Measurements from ENCODE around the gene RBMS1. TPM values are rescaled to one million over a fixed set of nuclear protein-coding genes. Genes with fewer than 3 reads are reported as not detected.

RBMS1 gene
- total and polyA plus RNA-seq, 2 of the 4 experiments (the other 2 are of a cell fraction) = 43.5 to 64.9 TPM

DNA sequence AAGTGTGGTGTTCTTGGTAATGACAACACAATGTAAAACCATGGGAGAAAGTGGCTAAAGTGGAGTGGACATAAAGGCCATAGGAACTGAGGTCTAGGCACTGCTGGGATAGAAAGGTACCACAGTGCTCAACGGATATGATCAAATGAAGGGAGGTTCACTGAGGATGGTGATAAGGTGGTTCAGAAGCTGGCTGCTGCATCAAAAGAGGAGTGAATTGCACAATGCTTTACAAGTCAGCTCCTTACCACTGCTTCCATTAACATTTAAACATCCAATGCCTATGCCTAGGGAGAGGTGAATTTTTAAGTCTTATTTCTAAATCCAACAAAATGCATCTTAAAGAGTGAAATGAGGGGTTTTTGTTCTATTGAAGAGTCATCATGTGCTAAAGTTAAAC is 193.4 kb downstream of the RBMS1 start:
- intact Hi-C loops (cut with micrococcal nuclease) (no loop called here), dilution Hi-C loops (cut with HindIII; ENCODE audit: low sequenced_read_pairs, unreplicated experiment) (no loop called here), in situ Hi-C loops (cut with MboI; ENCODE audit: low sequenced_read_pairs) (no loop called here)
- TF ChIP-seq, protein P1, sequence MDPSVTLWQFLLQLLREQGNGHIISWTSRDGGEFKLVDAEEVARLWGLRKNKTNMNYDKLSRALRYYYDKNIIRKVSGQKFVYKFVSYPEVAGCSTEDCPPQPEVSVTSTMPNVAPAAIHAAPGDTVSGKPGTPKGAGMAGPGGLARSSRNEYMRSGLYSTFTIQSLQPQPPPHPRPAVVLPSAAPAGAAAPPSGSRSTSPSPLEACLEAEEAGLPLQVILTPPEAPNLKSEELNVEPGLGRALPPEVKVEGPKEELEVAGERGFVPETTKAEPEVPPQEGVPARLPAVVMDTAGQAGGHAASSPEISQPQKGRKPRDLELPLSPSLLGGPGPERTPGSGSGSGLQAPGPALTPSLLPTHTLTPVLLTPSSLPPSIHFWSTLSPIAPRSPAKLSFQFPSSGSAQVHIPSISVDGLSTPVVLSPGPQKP (IDR thresholded peaks at IDR 0.05; ENCODE audit: borderline replicate concordance, low read depth, low read length) = no peak
- TF ChIP-seq CEBPB (IDR thresholded peaks at IDR 0.05; ENCODE audit: low read depth, low read length) (peak; percentile 83), MAZ (IDR thresholded peaks at IDR 0.05; ENCODE audit: borderline replicate concordance, low read depth, low read length) (no peak)
- H3K23ac ChIP-seq (ENCODE audit: low read depth, low read length) = peak overlapping the region; percentile 18
- no peaks in the 10 kb centered on the region for H3K9me3 ChIP-seq (ENCODE audit: control insufficient read depth, insufficient read depth, low read length)
- H3K27ac ChIP-seq (ENCODE audit: insufficient read depth, low read length) = no peak overlapping the region
- no CpG with 5 or more reads among the region's 1 CpG for WGBS, 2 experiments (ENCODE audit: extremely low coverage in 2 of 2, insufficient read length in 1 of 2)
- peak overlapping the region; percentile 89 for H3K14ac ChIP-seq (replicated peaks; ENCODE audit: low read depth, low read length)
- no peak overlapping the region for H2AK9ac ChIP-seq (replicated peaks; ENCODE audit: low read depth, low read length, poor library complexity)
- CTCF ChIA-PET = no interaction called here
- no peak overlapping the region for H3K9ac ChIP-seq (ENCODE audit: low read depth, low read length)
- DNase-seq (no peak), ATAC-seq (ENCODE audit: low read depth) (no peak)
- peak overlapping the region; percentile 56 for H2BK5ac ChIP-seq (ENCODE audit: low read depth, low read length, poor library complexity, severe bottlenecking)
- H2BK20ac ChIP-seq (ENCODE audit: low read depth, low read length) = peak overlapping the region; percentile 79; the same call in 1 of the 2 replicates
- peaks cover 3% of the 10 kb centered on the region; the same call in 1 of the 2 replicates for H4K20me1 ChIP-seq (ENCODE audit: insufficient read depth, low read length)
- no TSS peak for BruUV-seq (replicated peaks)
- peaks cover 21% of the 10 kb centered on the region for H3K4me1 ChIP-seq (ENCODE audit: control insufficient read depth, insufficient read depth, low read length)
- H3K9me1 ChIP-seq (ENCODE audit: insufficient read depth, low read length) = peaks cover 20% of the 10 kb centered on the region
- H2AFZ ChIP-seq (replicated peaks; ENCODE audit: low read length, poor library complexity) = no peak overlapping the region
- H3K4ac ChIP-seq (ENCODE audit: low read depth, low read length) = peak overlapping the region; percentile 81
- H4K8ac ChIP-seq (ENCODE audit: low read depth in 2 of 2, low read length in 2 of 2) = peak overlapping the region in 1 of 2 experiments; percentile 78; a peak in 2 of 4 replicates
- POLR2A ChIA-PET (ENCODE audit: unreplicated experiment) = interaction anchor here (0.6 kb wide), 1 partner anchor 724 kb away, joined by 4 read pairs; no protein-coding TSS in a partner anchor
- H3K4me2 ChIP-seq (ENCODE audit: low read depth, low read length) = no peak overlapping the region
- H4K5ac ChIP-seq (ENCODE audit: low read depth, low read length) = peak overlapping the region; percentile 67; the same call in 1 of the 2 replicates
- peak overlapping the region; percentile 1; the same call in 1 of the 2 replicates for H3K18ac ChIP-seq (ENCODE audit: low read depth, low read length)
- H3K36me3 ChIP-seq (ENCODE audit: control insufficient read depth, insufficient read depth, low read length) = peaks cover 43% of the 10 kb centered on the region
- peak overlapping the region; percentile 84 for H4K91ac ChIP-seq (ENCODE audit: insufficient read depth, low read depth, low read length)
- peak overlapping the region; percentile 82; the same call in 1 of the 3 replicates for H2BK15ac ChIP-seq (ENCODE audit: low read depth, low read length)
- peak overlapping the region; percentile 95 for H2AK5ac ChIP-seq (ENCODE audit: low read depth, low read length)
- H3K27me3 ChIP-seq (ENCODE audit: control insufficient read depth, insufficient read depth, low read length) = no peaks in the 10 kb centered on the region
- H3K4me3 ChIP-seq (ENCODE audit: insufficient read depth, low read depth, low read length) = no peak overlapping the region
- no peak overlapping the region for H3K56ac ChIP-seq (ENCODE audit: extremely low read depth, insufficient read depth, low read length)
- H3K79me1 ChIP-seq (ENCODE audit: low read depth in 1 of 2, low read length in 2 of 2) = peaks cover 51 to 75% of the 10 kb centered on the region in 2 experiments
- H2BK120ac ChIP-seq (ENCODE audit: low read depth, low read length) = peak overlapping the region; percentile 72

All from IMR-90 (cell line).